HG03066 (cell line): Measurements from ENCODE around the gene PIKFYVE.
"Not testable (repeated sequence)": the region's sequence is repeated elsewhere in the genome, so short reads cannot be mapped to it uniquely, and the experiment has no call there.

ENCODE experiments used
- ATAC-seq: cut with Tn5 transposase; IDR thresholded peaks from one replicate; pipeline ENCODE4 v1.9.1; 2021; ENCODE audit warnings: low read depth; ENCODE audit not compliant: unreplicated experiment

The PIKFYVE gene

GRCh38 chr2:208300847-208301618 is 35.0 kb downstream of the PIKFYVE start:
- ATAC-seq, result no peak

DNA sequence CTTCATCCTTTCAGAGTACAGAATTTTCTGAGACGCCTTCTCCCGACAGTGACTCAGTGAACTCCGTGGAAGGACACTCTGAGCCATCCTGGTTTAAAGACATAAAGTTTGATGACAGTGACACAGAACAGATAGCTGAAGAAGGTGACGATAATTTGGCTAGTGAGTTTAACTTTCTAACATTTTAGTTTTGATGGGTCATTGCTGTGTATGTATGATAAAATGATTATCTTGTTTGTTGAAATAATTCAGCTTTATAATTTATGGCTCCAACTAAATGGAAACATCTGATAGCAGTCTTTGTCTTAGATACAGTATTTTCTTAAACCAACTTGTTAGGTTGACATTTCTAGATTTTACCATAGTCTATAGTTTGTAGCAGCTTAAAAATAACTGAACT is 38.1 kb downstream of the PIKFYVE start:
- no peak for ATAC-seq

DNA sequence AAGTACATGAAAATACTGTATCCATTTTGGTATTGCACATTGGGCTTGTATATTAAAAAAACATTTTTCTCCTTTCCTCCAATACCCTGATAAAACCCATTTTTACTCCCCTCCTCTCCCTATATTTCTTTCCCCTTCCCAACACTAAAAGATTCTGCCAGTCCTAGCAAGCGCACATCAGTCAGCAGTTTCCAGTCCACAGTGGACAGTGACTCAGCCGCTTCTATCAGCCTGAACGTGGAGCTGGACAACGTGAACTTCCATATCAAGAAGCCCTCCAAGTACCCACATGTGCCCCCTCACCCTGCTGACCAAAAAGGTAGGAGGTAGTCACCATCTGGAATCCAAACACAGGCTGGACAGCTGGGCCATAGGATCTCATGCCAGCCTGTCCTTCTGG is 38.6 kb downstream of the PIKFYVE start:
- ATAC-seq, result no peak

- ATAC-seq, result no peak
These were observed 40.2 kb downstream of the PIKFYVE start for GRCh38 chr2:208306291-208306690.

DNA sequence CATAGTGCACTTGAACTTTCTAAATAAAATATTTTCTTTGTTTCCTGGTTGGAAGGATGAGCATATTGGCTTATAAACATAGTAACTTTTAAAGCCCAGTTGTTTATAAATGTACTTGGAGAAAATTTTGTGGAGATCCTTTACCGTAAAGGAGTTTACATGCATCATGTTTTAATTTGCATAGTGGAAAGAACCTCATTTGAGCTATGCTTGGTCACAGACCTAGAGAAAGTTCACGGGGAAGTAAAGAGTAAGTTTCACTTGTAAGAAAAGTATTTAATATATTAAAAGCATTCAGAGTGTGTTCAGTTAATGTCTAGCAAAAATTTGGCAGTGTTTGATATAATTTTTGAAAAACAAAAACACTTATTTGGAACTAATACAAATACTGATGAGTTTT is 45.3 kb downstream of the PIKFYVE start:
- peak; percentile 56 for ATAC-seq

- peak; percentile 44 for ATAC-seq
These were observed 45.9 kb downstream of the PIKFYVE start for GRCh38 chr2:208311954-208312353.

DNA sequence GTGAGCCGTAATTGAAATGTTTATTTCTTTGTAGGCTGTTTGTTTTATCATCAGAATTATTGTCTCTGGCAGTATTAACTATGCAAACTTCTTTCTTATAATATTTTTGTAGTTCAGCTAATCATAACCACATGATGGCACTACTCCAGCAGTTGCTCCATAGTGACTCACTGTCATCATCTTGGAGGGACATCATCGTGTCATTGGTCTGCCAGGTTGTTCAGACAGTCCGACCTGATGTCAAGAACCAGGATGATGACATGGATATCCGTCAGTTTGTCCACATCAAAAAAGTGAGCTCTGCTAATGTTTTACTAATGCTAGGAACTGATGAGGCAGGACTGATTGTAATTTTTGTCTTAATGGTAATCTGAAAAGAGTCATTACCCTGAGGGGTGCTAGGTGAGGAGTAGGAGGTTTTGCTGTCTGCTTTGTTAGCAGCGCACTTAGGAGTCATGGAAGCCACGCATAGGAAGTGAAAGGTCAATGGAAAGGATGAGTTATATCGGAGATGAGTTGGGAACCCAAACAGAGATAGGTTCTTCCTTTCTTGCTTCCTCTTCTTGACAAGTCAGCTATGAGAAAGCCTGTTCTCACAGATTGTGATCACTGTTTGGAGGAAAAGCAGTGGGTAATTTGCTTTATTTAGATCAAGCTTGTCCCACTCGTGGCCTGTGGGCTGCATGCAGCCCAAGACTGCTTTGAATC is 49.2 kb downstream of the PIKFYVE start:
- ATAC-seq, result peak; percentile 49

DNA sequence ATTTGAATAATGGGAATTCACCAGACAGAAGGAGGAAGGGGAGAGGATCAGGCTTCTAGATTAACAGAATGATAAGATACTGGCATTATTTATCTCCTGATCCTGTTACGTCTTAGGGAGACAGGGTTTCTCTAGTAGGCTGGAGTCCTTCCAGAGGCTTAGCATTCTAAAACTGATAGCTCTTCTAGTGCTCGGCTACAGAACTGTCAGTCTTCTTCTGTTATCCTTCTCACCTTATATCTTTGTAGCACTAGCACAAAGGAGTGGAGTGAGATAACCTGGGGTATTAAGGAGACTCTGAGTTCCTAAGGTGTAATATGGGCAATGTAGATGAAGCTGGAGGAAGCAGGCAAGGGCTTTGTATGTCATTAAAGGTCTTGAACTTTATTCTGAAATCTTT is 52.1 kb downstream of the PIKFYVE start:
- no peak for ATAC-seq

DNA sequence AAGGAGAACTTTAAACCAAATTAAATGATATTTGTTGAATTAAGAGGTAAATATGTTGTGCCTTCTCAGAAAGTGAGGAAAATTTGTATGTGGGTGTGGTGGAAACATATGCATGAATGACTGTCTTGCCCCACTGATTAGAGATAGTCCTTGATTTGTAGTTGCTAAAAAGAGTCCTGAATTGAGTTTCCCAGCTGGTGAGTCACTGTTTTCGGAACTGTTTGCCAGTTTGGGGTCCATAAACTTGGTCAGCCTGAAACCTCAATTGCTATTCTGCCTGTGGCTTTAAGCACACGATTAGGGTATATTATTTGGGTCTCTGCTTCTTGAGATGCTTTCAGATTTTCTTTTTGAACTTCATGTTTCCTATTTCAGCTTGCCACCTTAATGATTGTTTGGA is 53.3 kb downstream of the PIKFYVE start:
- ATAC-seq, result no peak

DNA sequence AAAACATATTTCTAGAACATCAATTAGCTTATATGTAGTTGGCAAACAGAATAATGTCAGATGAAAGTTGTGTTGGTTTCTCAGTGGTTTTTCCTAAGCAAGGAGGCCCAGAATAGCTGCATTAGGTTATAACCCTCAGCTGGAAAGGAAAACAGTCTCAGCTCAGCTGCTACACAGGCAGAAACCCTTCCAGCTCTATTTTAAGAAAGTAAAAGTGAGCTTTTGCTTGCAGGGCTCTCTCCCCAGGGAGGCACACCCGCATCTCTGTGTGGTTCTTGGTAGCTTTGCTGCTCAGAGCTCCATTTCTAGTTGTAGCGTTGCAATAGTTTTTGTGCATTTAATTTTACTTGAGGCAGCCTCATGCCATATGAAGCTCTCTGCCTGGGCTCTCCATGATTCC is 54.6 kb downstream of the PIKFYVE start:
- ATAC-seq, result peak; percentile 92

DNA sequence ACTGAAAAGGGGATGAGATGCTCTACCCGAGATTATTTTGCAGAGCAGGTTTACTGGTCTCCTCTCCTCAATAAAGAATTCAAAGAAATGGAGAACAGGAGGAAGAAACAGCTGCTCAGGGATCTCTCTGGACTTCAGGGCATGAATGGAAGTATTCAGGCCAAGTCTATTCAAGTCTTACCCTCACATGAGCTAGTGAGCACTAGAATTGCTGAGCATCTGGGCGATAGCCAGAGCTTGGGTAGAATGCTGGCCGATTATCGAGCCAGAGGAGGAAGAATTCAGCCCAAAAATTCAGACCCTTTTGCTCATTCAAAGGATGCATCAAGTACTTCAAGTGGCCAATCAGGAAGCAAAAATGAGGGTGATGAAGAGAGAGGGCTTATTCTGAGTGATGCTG is 60.0 kb downstream of the PIKFYVE start:
- ATAC-seq, result no peak

DNA sequence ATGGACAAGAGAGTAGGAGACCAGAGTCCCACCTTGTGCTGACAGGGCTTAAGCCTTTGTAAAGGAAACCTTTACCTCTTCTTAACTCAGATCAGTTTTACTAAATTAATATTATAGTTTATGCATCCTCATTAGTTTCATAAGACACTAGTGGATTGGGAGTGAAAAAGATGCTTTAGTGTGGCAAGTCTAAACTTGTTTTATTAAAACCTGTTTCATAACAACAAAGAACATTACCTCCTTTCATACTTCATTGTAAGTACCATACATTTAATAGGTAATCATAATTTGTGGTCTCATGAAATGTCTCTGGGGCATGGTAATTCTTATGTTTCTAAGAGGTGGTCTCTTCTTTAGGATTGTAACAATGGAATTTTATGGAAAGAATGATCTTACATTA is 63.4 kb downstream of the PIKFYVE start:
- no peak for ATAC-seq

DNA sequence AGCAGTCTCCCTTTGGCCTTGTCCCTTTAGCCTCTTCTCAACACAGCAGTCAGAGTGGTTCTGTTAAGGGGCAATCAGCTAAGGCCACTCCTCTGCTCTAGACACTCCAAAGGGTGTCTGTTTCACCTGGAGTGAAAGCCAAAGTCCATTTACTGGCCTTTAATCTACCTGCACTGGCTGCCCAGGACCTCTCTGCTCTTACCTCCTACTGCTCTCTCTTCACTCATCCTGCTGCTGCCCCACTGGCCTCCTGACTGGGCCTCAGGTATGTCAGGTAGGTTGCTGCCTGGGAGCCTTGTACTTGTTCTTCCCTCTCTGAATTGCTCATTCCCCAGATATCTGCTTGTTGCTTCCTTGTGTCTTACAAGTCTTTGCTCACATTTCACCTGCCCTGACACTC is 68.2 kb downstream of the PIKFYVE start:
- no peak for ATAC-seq

DNA sequence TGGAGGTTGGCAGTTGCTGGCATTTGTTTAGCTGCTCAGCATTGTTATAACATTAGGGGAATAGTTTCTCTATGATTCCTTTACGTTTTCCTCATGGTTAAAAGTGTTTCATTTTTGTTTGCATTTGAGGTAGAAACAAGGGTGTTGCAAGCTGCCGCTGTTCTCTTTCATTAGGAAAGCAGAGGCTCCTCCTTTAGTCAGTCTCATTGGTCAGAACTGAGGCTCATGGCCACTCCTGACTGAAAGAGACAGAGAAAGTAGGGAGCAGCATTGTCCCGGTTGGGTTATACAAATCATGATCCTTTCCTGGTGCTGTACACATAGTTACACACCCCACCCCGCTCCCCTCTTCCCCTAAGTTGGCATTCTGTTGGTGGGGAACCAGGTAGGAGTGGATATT is 80.7 kb downstream of the PIKFYVE start:
- ATAC-seq, result no peak

- ATAC-seq, result no peak
These were observed 84.6 kb downstream of the PIKFYVE start for GRCh38 chr2:208350610-208351009.

DNA sequence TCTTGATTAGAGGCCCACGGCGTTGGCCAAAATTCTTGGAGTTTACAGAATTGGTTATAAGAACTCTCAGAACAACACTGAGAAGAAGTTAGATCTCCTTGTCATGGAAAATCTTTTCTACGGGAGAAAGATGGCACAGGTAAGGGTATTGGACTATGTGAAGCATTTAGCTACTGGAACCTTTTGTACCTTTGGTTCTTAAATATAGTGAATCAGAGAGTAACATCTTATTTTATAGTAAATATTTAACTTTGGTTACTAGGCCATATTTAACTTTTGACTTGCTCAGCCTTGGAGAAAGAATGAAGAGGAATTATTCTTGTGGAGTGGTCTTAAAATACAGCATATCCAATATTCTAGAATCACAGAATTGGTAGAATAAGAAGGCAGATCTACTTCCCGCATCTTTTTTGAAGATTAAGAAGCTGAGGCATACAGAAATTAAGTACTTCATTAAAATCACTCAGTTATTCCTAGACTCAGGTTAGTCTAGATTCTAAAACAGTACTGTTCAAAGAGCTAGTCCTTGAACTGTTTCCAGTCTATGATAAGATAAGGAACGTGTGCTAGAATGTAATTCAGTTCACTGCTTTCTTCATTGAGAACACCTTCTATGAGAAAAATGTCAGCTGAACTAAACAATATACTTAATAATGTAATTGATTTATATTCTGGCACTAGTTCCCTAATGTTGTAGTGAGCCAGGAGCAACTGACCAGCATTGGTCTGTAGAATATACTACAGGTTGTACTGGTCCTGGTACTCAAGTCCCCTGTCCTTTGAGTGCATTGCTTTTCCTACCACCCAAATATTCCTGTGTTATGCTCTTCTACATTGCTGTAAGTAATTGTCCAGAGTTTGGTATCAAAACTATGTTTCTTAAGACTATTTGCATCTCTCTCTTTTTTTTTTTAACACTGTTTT is 86.9 kb downstream of the PIKFYVE start:
- no peak for ATAC-seq

GRCh38 chr2:208354964-208355381 is 88.9 kb downstream of the PIKFYVE start:
- ATAC-seq, result no peak

GRCh38 chr2:208356420-208356819 is 90.4 kb downstream of the PIKFYVE start:
- ATAC-seq, result not testable (repeated sequence)

- ATAC-seq, result no peak
These were observed 91.0 kb downstream of the PIKFYVE start for GRCh38 chr2:208356846-208357574.
